GM18519 (cell line): Measurements from ENCODE around the gene ERBB2.

ENCODE experiments used
- ATAC-seq: cut with Tn5 transposase; IDR thresholded peaks from one replicate; pipeline ENCODE4 v1.9.1; 2021; ENCODE audit warnings: mild to moderate bottlenecking, moderate library complexity; ENCODE audit not compliant: unreplicated experiment, low FRiP score

The ERBB2 gene

GRCh38 chr17:39664581-39665561 is 35.0 kb upstream of the ERBB2 start, which contains the start of gene TCAP:
TCAP (plus strand) TSS chr17:39665349; CDS start chr17:39665360, 11 bp downstream.
- no peak for ATAC-seq

GRCh38 chr17:39665642-39666224 is 34.1 kb upstream of the ERBB2 start:
- ATAC-seq: no peak

GRCh38 chr17:39666231-39666600 is 33.6 kb upstream of the ERBB2 start:
- no peak for ATAC-seq

GRCh38 chr17:39666601-39667261 is 33.1 kb upstream of the ERBB2 start:
- no peak for ATAC-seq

GRCh38 chr17:39667262-39667944 is 32.5 kb upstream of the ERBB2 start:
- ATAC-seq: no peak

- ATAC-seq: no peak
These were observed 31.6 kb upstream of the ERBB2 start, which contains the start of gene PNMT for GRCh38 chr17:39667945-39668924. PNMT (plus strand) TSS chr17:39668453; CDS start chr17:39668476, 23 bp downstream.

GRCh38 chr17:39669897-39670735 is 29.7 kb upstream of the ERBB2 start:
- no peak for ATAC-seq

GRCh38 chr17:39670746-39671145 is 29.1 kb upstream of the ERBB2 start:
- ATAC-seq: no peak

- ATAC-seq: no peak
These were observed 28.0 kb upstream of the ERBB2 start for GRCh38 chr17:39671651-39672521.

- ATAC-seq: no peak
These were observed 27.1 kb upstream of the ERBB2 start for GRCh38 chr17:39672522-39673334.

- ATAC-seq: no peak
These were observed 26.4 kb upstream of the ERBB2 start for GRCh38 chr17:39673335-39674081.

- no peak for ATAC-seq
These were observed 25.7 kb upstream of the ERBB2 start for GRCh38 chr17:39674179-39674578.

- ATAC-seq: no peak
These were observed 25.0 kb upstream of the ERBB2 start for GRCh38 chr17:39674702-39675389.

GRCh38 chr17:39675390-39676082 is 24.3 kb upstream of the ERBB2 start:
- ATAC-seq: no peak
